T-helper 2 cell (primary cell): ENCODE measurements around the gene TTC39B.
"Not testable (repeated sequence)": the region's sequence is repeated elsewhere in the genome, so short reads cannot be mapped to it uniquely, and the experiment has no call there.

Experiments used
- DNase-seq, 5 experiments: peaks; one replicate each; pipeline versions ENCODE4 v3.0.0 to v3.0.0-alpha.2; 2012 to 2022
- total RNA-seq, 2 donors: gene quantifications; one replicate each; lab custom pipeline; 2026; lab: John Stamatoyannopoulos, UW

The TTC39B gene
- 84.8 to 106 reads per million in 2 donors for total RNA-seq

DNA sequence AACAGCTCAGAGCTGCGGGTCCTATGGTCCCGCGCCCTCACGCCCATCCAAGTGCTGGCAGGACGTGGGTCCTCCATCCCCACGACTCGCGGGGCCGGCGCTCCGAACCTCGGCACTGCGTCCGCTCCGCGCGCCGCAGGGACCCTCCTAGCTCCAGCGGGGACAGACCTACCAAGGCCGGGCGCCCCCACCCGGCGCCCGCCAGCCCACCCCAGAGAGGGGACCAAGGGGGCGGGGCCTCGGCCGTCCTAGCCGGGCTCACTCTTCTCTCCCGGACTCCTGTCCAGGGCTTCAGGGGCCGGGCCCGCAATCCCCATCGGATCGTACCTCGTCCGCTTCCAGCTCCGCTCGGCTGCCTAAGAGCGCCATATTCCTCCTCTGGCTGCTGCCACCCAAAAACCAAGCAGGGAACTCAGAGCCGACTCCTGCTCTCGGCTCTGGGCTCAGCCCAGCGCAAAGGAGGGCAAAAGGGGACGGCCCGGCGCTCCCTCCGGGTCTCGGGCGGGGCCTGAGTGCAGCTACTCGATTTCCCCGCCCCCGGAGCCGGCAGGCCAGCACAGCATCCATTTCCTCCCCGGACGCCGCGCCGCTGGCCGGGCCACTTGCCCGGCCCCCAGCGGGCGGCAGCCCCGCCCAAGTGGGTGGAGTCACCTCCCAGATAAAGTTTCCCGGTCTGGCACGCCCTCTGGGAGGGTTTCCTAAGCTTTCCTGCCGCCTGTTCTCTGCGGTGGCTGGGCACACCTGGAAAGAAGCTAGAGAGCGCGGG is at the start of gene TTC39B:
TSS of gene TTC39B (minus strand) at position 460 of the 766 bp plus-strand sequence. CDS start at position 369, 91 bp downstream.
- DNase-seq = peak; percentile 62 to 84 (median 71)

DNA sequence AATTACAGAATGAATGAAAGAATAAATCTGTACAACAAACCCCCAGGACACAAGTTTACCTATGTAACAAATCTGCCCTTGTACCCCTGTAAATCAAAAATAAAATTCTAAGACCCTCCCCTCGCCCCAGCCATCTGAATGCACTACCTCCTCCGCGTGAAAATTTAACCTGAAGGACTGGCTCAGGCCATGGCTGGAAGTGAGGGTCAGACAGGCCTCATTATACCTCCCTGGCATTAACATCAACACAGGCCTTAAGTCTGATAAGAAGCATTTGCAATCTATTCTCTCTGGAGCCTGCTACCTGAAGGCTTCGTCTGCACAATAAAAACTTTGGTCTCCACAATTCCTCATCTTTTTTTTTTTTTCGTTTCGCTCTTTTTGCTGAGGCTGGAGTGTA is 48.7 kb upstream of the TTC39B start:
- no peak for DNase-seq

DNA sequence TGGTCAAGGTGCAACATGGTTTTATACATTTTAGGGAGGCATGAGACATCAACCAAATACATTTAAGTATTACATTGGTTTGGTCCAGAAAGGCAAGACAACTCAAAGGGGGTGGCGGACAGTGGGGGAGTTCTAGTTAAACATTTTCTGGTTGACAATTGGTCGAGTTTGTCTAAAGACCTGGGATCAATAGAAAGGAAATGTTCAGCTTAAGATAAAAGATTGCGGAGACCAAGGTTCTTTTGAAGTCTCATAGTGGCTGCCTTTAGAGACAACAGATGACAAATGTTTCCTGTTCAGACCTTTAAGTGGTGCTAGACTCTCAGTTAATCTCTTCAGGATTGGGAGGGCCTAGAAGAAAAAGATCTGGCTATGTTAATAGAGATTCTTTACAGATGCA is 47.7 kb upstream of the TTC39B start:
- DNase-seq = peak in 1 of 5 experiments; percentile 52

DNA sequence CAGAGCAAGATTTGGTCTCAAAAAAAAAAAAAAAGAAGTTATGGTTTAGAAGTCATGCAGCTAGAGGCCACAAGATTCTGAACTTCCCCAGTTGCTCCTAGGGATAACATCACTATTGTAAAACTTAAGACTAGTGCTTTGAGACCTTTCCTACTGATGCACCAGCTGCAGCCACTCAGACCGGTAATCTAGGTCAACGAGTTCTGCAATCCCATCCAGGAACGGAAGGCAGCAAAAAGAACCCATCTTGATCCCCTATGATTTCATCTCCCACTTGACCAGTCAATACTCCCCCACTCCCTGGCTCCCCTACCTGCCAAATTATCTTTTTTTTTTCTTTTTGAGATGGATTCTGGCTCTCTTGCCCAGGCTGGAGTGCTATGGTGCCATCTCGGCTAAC is 46.9 kb upstream of the TTC39B start:
- DNase-seq = no peak

- no peak for DNase-seq
Measured at GRCh38 chr9:15352306-15352705, 45.3 kb upstream of the TTC39B start.

GRCh38 chr9:15349892-15350761 is 43.1 kb upstream of the TTC39B start:
- no peak for DNase-seq

DNA sequence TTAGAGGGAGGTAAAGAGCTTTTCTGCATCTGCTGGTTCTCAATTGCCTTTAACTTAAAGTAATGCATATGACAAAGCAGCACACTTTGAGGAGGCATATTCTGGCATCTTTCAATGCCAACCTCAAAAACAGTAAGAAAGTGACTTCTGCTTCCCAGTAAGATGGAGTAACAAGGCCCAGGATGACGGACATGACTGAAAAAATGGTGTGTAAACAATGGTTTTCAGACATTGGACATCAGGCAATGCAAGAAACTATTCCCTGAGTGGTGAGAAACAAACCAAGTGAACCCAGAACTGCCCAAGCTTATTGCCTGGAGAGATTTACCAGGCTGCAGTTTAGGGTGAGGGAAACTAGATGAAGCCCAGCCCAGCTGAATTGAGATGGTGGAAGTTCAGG is 39.8 kb upstream of the TTC39B start:
- no peak for DNase-seq

- no peak for DNase-seq
Measured at GRCh38 chr9:15344191-15344590, 37.2 kb upstream of the TTC39B start.

GRCh38 chr9:15333376-15333881 is 26.4 kb upstream of the TTC39B start:
- no peak for DNase-seq

GRCh38 chr9:15332939-15333338 is 25.9 kb upstream of the TTC39B start:
- DNase-seq = peak in 1 of 5 experiments; percentile 19

GRCh38 chr9:15329539-15330109 is 22.6 kb upstream of the TTC39B start:
- DNase-seq = no peak

- DNase-seq = no peak
Measured at GRCh38 chr9:15328946-15329345, 21.9 kb upstream of the TTC39B start.

DNA sequence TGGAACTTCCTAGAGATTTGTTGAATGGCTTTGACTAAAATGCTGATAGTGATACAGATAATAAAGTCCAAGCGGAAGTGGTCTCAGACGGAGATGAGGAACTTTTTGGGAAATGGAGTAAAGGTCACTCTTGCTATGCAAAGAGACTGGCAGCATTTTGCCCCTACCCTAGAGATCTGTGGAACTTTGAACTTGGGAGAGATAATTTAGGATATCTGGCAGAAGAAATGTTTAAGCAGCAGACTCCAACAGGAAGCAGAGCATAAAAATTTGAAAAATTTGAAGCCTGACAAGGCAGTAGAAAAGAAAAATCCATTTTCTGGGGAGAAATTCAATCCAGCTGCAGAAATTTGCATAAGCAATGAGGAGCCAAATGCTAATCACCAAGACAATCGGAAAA is 15.7 kb upstream of the TTC39B start:
- not testable (repeated sequence) for DNase-seq

- not testable (repeated sequence) for DNase-seq
Measured at GRCh38 chr9:15319661-15320060, 12.6 kb upstream of the TTC39B start.

DNA sequence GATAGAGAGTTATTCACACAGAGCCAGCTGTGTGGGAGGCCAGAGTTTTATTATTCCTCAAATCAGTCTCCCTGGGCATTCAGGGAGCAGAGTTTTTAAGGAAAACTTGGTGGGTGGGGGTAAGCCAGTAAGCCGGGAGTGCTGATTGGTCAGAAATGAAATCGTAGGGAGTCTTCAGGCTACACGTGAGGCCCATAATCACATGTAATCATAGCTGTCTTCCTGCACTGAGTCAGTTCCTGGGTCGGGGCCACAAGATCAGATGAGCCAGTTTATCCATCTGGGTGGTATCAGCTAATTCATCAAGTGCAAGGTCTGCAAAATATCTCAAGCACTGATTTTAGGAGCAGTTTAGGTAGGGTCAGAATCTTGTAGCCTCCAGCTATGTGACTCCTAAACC is 10.8 kb upstream of the TTC39B start:
- peak in 1 of 5 experiments; percentile 38 for DNase-seq

DNA sequence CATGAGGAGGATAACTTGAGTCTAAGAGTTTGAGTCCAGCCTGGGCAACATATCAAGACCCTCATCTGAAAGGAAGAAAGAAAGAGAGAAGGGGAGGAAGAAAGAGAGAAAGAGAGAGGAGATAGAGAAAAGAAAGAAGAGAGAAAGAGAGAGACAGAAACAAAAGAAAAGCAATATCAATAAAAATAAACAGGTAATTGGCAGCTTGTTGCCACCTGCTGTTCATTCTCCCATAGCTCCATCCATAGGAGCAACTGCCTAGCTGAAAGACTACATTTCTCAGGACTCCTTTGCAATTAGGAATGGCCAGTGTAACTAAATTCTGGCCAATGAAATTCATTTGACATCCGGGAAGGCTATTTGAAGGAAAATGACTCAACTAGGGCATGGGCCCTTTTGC is 4.6 kb upstream of the TTC39B start:
- DNase-seq = no peak

GRCh38 chr9:15310107-15310850 is 3.3 kb upstream of the TTC39B start:
- DNase-seq = peak in 1 of 5 experiments; percentile 90

DNA sequence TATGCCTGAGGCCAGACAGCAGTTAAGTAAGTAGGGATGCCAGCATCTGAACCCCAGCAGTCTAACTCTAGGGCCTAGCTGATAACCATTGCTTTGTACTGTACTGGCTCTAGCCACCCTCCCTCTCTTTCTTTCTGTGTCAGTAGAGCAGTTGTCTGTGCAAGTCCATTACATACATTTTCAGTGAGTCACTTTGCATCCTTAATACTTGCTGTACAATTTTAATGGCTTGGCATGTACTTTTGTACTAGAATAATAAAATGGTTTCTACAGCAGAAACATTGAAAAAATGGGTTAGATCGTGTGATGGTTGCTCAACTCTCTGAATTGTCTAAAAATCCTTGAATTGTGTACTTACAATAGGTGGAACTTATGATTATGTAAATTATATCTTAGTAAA is 1.5 kb upstream of the TTC39B start:
- no peak for DNase-seq

DNA sequence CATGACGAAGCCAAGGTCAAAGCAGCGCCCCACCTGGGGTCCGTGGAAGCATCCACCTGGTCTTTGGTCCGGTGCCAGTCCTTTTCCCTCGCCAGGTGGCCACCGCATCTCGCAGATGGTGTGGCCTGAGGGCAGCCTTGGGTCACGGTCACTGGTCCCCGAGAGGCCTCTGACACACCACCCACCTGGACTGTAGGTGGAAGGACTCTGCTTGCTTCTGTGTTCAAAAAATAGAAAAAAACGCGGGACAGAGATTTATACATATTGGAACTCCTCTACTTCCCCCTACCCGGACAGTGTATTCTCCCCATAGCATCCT is 466 bp upstream of the TTC39B start:
- DNase-seq = no peak

DNA sequence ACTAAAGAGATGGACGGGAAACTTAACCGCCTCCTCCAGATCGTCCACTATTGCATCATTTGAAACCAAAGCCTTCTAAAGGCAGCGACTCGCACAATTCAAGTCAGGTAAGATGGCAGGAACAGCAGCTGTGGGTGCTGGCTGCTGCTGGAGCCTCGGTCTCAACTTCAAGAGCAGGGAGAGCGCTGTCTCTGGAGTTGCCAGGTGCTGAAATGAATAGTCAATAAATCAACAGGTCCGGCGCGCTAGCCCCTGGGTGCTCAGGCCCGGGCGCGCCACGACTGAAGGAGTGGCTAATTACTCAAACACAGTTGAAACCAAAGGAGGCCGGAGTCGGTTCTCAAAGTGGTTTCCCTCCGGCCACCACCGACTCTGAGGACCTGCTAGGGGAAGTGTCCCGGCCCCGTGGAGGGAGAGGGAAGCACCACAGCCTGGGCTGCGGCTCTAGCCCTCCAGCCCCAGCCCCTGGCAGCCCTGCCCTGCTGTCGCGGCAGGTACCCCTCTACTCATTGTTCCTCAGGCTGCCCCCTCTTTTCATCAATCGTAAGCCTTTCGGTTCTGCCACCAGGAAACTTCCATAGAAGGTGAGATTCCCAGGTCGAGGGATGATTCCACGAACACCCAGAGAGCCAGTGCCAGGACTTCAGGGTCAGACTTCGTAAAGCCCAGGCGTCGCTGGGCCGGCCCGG is 804 bp downstream of the TTC39B start:
- peak in 3 of 5 experiments; percentile 37 to 73 (median 40) for DNase-seq

DNA sequence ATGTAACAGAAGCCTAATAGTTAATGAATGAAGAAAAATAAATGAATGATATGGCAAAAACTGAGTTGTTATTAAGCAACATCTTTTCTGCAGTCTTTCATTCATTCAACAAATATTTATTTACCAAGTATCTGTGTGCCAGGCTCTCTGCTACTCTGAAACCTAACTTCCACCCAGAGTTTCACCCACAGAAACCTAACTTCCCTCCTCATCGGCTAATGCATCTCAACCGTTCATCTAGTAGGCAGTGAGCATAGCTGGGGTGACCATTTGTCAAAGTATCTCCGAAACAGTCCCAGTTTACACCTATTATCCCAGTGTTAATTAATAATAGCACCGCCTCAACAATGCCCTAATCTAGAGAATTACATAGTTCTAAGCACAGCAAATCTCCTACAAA is 1.5 kb downstream of the TTC39B start:
- peak in 1 of 5 experiments; percentile 46 for DNase-seq

DNA sequence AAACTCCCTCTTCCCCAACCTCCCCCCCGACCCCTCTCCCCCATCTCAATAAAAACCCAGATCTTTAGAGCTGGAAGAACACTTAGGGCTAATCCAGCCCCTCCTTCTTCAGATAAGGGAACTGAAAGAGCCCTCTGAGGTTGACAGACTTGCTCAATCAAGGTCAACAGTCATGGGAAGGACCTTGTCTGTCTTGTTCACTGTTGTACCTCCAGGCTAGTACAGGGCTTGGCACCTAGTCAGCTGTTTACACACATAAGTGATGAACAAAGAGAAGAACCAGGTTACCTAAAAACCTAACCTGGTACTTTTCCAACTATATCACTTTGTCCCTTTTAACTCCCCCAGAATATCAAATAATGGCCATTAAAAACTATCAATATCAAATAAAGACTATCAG is 2.4 kb downstream of the TTC39B start:
- DNase-seq = no peak
